ENCODE measurements around the gene PTPRR. TPM values are rescaled to one million over a fixed set of nuclear protein-coding genes. Genes with fewer than 3 reads are reported as not detected.

The PTPRR gene
- total RNA-seq, 2 donors from 2014 or later = 0.32 to 2.4 TPM

DNA sequence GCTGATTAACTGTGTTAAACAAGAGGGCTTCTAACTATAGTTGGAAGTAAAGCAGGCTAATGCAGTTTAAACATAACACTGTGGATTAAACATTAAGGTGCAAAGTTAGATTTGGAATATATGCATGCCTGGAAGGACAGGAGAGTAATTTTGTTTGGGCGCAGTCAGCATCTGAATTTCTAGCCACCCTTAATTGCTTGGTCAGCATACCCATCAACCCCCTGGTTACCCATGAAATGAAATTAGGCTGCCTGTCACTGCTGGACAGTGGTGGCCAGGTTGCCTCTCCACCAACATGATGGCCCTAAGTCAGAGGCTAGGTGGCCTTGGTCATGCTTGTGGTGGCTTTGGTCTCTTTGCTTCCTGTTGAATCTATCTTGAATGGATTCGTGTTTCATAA lies 253.3 kb downstream of the PTPRR start:
- WGBS = 89% methylated on average over 2 of the region's 2 CpGs
- no peak overlapping the region for H3K27ac ChIP-seq
- H3K9me3 ChIP-seq = no peaks in the 10 kb centered on the region
- TF ChIP-seq POLR2AphosphoS5 (IDR thresholded peaks at IDR 0.05) (no peak), POLR2A (IDR thresholded peaks at IDR 0.05) (no peak)
- TF ChIP-seq, protein P1, sequence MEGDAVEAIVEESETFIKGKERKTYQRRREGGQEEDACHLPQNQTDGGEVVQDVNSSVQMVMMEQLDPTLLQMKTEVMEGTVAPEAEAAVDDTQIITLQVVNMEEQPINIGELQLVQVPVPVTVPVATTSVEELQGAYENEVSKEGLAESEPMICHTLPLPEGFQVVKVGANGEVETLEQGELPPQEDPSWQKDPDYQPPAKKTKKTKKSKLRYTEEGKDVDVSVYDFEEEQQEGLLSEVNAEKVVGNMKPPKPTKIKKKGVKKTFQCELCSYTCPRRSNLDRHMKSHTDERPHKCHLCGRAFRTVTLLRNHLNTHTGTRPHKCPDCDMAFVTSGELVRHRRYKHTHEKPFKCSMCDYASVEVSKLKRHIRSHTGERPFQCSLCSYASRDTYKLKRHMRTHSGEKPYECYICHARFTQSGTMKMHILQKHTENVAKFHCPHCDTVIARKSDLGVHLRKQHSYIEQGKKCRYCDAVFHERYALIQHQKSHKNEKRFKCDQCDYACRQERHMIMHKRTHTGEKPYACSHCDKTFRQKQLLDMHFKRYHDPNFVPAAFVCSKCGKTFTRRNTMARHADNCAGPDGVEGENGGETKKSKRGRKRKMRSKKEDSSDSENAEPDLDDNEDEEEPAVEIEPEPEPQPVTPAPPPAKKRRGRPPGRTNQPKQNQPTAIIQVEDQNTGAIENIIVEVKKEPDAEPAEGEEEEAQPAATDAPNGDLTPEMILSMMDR (IDR thresholded peaks at IDR 0.05) = no peak
- no peaks in the 10 kb centered on the region for H3K4me1 ChIP-seq (replicated peaks)
- DNase-seq (ENCODE audit: low spot score) = no peak
- intact Hi-C loops (cut with DNase I) = no loop called here
- no peak overlapping the region for H3K4me3 ChIP-seq
- H3K36me3 ChIP-seq = no peaks in the 10 kb centered on the region
- H3K27me3 ChIP-seq (replicated peaks; ENCODE audit: insufficient read depth) = no peaks in the 10 kb centered on the region

DNA sequence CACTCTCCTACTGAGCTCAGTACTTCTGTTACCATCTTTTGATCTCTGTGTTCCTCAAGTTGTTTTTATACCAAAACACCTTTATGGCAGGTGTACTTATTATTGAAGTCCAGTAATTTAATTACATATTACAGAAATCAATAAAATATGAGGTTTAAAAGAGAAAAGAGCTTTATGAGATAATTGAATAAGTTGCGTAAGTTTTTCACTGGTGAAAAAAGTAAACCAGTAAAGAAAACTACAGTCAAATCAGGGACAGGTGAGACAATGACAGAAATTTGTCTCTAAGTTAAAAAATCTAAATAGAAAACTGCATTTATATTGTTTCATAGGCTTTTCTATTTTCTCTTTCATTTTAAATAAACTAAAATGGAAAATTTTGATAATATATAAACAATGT lies 254.2 kb downstream of the PTPRR start:
- Histone ChIP-seq H3K36me3 (no peaks in the 10 kb centered on the region), H3K9me3 (no peaks in the 10 kb centered on the region), H3K27ac (no peak overlapping the region), H3K4me1 (replicated peaks) (no peaks in the 10 kb centered on the region), H3K27me3 (replicated peaks; ENCODE audit: insufficient read depth) (no peaks in the 10 kb centered on the region), H3K4me3 (no peak overlapping the region)
- 94% methylated on average over 1 of the region's 1 CpG for WGBS
- no peak for DNase-seq (ENCODE audit: low spot score)
- TF ChIP-seq, protein P1 (IDR thresholded peaks at IDR 0.05) = no peak
- TF ChIP-seq POLR2A (IDR thresholded peaks at IDR 0.05) (no peak), POLR2AphosphoS5 (IDR thresholded peaks at IDR 0.05) (no peak)
- intact Hi-C loops (cut with DNase I) = no loop called here

DNA sequence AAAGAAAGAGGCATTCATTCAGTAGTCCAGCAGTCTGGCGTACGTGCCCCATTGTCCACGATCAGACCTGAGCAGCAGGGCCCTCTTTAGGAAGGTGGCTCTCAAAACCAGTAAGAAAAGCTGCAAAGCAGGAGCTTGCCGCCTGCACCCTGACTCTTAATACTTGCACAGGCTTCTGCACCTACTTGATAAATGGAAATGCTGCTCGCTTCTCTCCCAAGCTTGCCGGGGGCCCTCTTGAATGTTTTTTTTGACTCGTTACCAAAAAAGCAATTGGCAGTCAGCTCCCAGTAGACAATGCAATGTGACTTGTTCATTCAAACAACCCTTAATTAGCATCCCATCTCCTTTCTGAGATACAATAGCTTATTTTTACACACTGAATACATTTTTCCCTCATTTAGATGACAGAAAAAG lies 256.1 kb downstream of the PTPRR start:
- intact Hi-C loops (cut with DNase I) = no loop called here
- no peak overlapping the region for H3K27ac ChIP-seq
- no peaks in the 10 kb centered on the region for H3K27me3 ChIP-seq (replicated peaks; ENCODE audit: insufficient read depth)
- no peaks in the 10 kb centered on the region for H3K36me3 ChIP-seq
- no peak for DNase-seq (ENCODE audit: low spot score)
- no peaks in the 10 kb centered on the region for H3K9me3 ChIP-seq
- 42% methylated on average over 7 of the region's 7 CpGs for WGBS
- H3K4me1 ChIP-seq (replicated peaks) = no peaks in the 10 kb centered on the region
- TF ChIP-seq POLR2A (IDR thresholded peaks at IDR 0.05) = no peak
- TF ChIP-seq, protein P1 (IDR thresholded peaks at IDR 0.05) = no peak
- TF ChIP-seq POLR2AphosphoS5 (IDR thresholded peaks at IDR 0.05) = no peak
- H3K4me3 ChIP-seq = no peak overlapping the region

DNA sequence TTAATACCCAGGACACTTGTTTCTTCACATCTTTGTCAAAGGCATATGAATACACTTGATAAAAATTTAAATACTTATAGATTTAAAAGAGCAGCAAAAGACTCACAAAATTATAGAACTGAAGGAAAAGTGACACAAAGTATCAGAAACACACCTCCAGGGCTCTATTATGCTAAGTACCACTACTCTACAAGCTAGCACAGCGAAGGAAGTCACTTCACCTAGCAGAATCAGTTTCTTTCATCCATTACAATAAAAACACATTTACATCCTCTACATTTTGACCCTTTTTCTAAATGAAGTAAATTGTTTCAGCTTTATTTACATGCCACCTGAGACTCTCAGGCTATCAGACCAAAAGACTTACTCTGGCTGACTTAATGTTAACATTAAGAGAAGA lies 256.7 kb downstream of the PTPRR start:
- H3K27ac ChIP-seq = no peak overlapping the region
- intact Hi-C loops (cut with DNase I) = no loop called here
- DNase-seq (ENCODE audit: low spot score) = no peak
- no peak overlapping the region for H3K4me3 ChIP-seq
- no peaks in the 10 kb centered on the region for H3K4me1 ChIP-seq (replicated peaks)
- 95% methylated on average over 1 of the region's 1 CpG for WGBS
- H3K27me3 ChIP-seq (replicated peaks; ENCODE audit: insufficient read depth) = no peaks in the 10 kb centered on the region
- H3K9me3 ChIP-seq = no peaks in the 10 kb centered on the region
- H3K36me3 ChIP-seq = no peaks in the 10 kb centered on the region
- TF ChIP-seq POLR2AphosphoS5 (IDR thresholded peaks at IDR 0.05) (no peak), POLR2A (IDR thresholded peaks at IDR 0.05) (no peak)
- TF ChIP-seq, protein P1 (IDR thresholded peaks at IDR 0.05) = no peak

- no peak overlapping the region for H3K4me3 ChIP-seq
- no peaks in the 10 kb centered on the region for H3K4me1 ChIP-seq (replicated peaks)
- H3K9me3 ChIP-seq = no peaks in the 10 kb centered on the region
- no peaks in the 10 kb centered on the region for H3K27me3 ChIP-seq (replicated peaks; ENCODE audit: insufficient read depth)
- TF ChIP-seq POLR2AphosphoS5 (IDR thresholded peaks at IDR 0.05) (no peak), POLR2A (IDR thresholded peaks at IDR 0.05) (no peak)
- TF ChIP-seq, protein P1 (IDR thresholded peaks at IDR 0.05) = no peak
- H3K36me3 ChIP-seq = no peaks in the 10 kb centered on the region
- DNase-seq (ENCODE audit: low spot score) = no peak
- 52% methylated on average over 8 of the region's 8 CpGs for WGBS
- intact Hi-C loops (cut with DNase I) = no loop called here
- no peak overlapping the region for H3K27ac ChIP-seq
These were observed 258.9 kb downstream of the PTPRR start for GRCh38 chr12:70661466-70662161.

Measured in prostate gland (tissue), 2 donors.